Muscle layer of duodenum (tissue), 2 donors: ENCODE measurements around the gene WDR89.
A peak's percentile ranks its signal among the peaks of the same experiment; 100 is the strongest.

Experiments
- H3K27ac ChIP-seq: one replicate; pipeline ENCODE4 v1.7.0; 2013; ENCODE audit warnings: mild to moderate bottlenecking, low read length
- H3K27me3 ChIP-seq: one replicate; pipeline ENCODE4 v1.7.0; 2013; ENCODE audit warnings: low read depth, mild to moderate bottlenecking, control low read depth, low read length
- H3K36me3 ChIP-seq, 2 donors: one replicate each; pipeline ENCODE4 v1.7.0; 2013; ENCODE audit warnings: low read length in 2 of 2, control low read depth in 1 of 2, mild to moderate bottlenecking in 1 of 2; ENCODE audit not compliant: insufficient read depth in 2 of 2, control insufficient read depth in 1 of 2
- H3K4me1 ChIP-seq, 2 donors: one replicate each; pipeline ENCODE4 v1.7.0; 2013; ENCODE audit warnings: low read length in 2 of 2, mild to moderate bottlenecking in 2 of 2, control low read depth in 1 of 2, moderate library complexity in 1 of 2; ENCODE audit not compliant: insufficient read depth in 2 of 2, control insufficient read depth in 1 of 2
- H3K4me3 ChIP-seq, 2 donors: one replicate each; pipeline ENCODE4 v1.7.0; 2013; ENCODE audit warnings: low read length in 2 of 2, low read depth in 1 of 2, mild to moderate bottlenecking in 1 of 2
- H3K9me3 ChIP-seq, 2 donors: one replicate each; pipeline ENCODE4 v1.7.0; 2013; ENCODE audit warnings: low read length in 2 of 2, control low read depth in 1 of 2, mild to moderate bottlenecking in 1 of 2; ENCODE audit not compliant: control insufficient read depth in 1 of 2
- donor health status: healthy.

The WDR89 gene, protein sequence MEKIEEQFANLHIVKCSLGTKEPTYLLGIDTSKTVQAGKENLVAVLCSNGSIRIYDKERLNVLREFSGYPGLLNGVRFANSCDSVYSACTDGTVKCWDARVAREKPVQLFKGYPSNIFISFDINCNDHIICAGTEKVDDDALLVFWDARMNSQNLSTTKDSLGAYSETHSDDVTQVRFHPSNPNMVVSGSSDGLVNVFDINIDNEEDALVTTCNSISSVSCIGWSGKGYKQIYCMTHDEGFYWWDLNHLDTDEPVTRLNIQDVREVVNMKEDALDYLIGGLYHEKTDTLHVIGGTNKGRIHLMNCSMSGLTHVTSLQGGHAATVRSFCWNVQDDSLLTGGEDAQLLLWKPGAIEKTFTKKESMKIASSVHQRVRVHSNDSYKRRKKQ

DNA sequence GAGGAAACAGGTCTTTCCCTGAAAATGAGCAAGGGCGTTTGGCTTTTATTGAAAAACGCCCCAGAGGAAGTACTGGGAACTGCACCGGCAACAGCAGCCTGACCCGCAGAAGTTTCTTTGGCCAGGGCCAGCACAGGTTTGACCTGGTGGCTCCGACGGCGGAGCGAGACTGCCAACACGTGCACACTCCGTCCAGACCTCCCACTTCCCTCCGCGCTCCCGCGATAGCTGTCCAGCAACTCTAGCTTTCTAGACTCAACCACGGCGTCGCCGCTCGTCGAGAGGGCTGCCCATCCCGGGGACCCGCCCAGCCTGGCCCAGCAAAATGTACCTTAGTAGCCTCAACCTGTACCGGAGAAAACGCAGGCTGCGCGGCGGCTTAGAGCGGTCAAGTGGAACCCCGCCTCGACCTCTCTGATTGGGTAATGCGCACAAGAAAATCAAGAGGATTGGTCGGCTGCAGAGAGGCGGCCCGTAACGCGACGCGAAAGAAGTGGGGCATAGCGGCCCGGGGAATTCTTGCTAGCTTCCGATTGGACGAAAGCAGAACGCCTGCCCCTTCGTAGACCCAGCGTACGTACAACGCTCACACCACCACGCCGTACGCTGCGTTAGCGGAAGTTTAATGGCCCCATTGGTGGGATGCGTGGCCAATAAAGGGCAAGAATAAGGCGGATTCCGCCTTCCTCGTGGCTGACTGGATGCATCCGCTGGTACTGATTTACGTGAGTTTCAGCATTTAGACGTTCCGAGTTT is at the start of gene WDR89:
TSS of gene WDR89 (minus strand) at position 399 of the 756 bp plus-strand sequence. CDS start 41,929 bp downstream, outside the sequence.
- Histone ChIP-seq H3K36me3 (no peaks in the 10 kb centered on the region), H3K9me3 (no peaks in the 10 kb centered on the region), H3K4me3 (peak within 1 kb of the TSS; percentile 71 to 76), H3K27me3 (no peaks in the 10 kb centered on the region), H3K27ac (peak within 1 kb of the TSS; percentile 99), H3K4me1 (peaks cover 0 to 13% of the 10 kb centered on the region in 2 donors)

DNA sequence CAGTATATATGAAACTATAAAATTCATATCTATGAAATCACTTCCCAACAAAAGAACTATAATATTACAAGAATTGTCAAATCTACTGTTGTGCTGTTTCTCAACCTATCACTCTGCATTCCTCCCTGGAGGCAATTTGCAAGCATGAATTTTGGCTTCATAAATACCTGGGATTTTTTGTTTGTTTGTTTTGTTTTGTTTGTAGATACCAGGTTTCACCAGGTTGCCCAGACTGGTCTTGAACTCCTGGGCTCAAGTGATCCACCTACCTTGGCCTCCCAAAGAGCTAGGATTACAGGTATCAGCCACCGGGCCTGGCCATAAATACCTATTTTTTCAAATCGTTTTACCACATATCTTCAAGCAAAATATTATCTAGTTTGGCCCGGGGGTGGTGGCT is 47.5 kb upstream of the WDR89 start:
- Histone ChIP-seq H3K4me1 (no peaks in the 10 kb centered on the region), H3K27ac (no peak overlapping the region), H3K36me3 (peaks cover 0 to 6% of the 10 kb centered on the region in 2 donors), H3K4me3 (no peak overlapping the region), H3K9me3 (no peaks in the 10 kb centered on the region), H3K27me3 (no peaks in the 10 kb centered on the region)

DNA sequence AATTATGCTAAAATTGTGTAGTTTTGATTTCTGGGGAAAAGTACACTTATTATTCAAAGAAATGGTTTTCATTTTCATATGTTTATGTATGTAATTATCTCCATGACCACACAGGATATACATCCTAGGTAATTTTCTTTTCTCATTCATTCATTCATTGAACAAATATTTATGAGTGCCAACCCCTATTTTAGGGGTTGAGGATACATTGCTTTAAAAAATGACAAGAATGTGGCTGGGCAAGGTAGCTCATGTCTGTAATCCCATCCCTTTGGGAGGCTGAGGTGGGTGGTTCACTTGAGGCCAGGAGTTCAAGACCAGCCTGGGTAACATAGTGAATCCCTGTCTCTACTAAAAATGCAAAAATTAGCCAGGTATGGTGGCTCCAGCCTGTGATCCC is 45.3 kb upstream of the WDR89 start:
- H3K27ac ChIP-seq = no peak overlapping the region
- no peak overlapping the region for H3K4me3 ChIP-seq
- H3K4me1 ChIP-seq = no peaks in the 10 kb centered on the region
- peaks cover 0 to 6% of the 10 kb centered on the region in 2 donors for H3K36me3 ChIP-seq
- H3K9me3 ChIP-seq = no peaks in the 10 kb centered on the region
- H3K27me3 ChIP-seq = no peaks in the 10 kb centered on the region

DNA sequence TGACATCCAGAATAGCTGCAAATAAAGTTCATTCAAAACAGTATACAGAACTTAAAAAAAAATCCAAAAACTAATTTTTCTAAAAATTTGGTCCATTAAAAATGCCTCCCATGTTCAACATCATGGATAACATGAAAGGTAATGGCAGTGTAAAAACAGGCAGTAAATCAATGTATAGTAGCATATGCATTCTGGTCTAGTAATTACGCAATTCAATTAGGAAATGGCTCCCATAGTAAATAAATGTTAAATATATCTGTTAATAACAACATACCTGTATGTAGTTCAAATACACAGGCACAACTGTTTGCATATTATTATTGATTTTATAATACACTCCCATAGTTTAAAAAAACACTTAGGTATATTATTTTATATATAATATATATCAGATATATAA is 43.7 kb upstream of the WDR89 start:
- Histone ChIP-seq H3K4me3 (no peak overlapping the region), H3K4me1 (no peaks in the 10 kb centered on the region)

DNA sequence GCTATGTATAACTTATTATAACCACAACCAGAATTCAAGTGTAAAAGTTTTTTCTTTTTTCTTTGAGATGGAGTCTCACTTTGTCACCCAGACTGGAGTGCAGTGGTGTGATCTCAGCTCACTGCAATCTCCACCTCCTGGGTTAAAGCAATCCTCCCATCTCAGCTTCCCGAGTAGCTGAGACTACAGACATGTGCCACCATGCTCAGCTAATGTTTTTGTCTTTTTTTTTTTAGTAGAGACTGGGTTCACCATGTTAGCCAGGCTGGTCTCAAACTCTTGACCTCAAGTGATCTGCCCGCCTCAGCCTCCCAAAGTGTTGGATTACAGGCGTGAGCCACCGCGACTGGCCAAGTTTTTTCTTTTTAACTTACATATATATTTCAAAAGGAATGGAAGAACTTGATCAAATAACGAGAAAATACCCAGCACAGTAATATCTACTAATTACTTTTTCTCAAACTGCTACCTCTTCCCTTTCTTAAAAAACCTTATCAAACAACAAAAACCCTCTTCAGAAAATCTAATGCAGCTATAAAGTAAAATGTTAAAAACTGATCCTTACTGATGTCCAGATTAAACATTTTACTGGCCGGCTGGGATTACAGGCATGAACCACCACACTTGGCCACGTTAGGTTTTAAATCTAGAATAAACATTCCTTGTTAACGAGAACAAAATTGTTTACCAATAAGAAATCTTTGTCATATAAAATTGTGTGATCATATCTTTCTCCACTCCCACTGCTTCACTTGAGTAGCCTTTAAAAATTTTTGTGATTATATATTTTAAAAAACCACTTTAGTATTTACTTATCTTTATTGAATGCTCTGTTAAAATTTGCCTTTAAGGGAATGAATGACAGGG is 41.3 kb upstream of the WDR89 start:
- Histone ChIP-seq H3K4me3 (no peak overlapping the region), H3K36me3 (peaks cover 0 to 6% of the 10 kb centered on the region in 2 donors), H3K9me3 (no peaks in the 10 kb centered on the region), H3K27ac (no peak overlapping the region), H3K27me3 (no peaks in the 10 kb centered on the region), H3K4me1 (no peaks in the 10 kb centered on the region)

More for the DNA sequence above, 43.7 kb upstream of the WDR89 start:
- Histone ChIP-seq H3K36me3 (peaks cover 0 to 6% of the 10 kb centered on the region in 2 donors), H3K27ac (no peak overlapping the region), H3K27me3 (no peaks in the 10 kb centered on the region), H3K9me3 (no peaks in the 10 kb centered on the region)

DNA sequence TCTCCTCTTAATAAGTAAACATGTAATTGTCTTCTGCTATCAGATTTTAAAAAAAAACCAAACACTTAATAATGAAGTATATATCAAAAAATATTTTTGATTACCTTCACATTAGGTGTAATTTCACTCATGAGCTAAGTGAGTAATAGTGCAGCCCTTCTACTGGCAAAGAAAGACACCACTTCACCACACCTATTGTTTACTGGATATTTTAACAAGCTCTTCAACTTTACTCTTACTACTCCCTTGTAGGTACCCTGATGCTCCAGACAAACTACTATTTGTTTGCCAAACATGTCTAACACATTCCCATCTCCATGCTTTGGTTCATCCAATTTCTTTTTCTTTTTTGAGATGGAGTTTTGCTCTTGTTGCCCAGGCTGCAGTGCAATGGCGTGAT is 36.9 kb upstream of the WDR89 start:
- H3K4me1 ChIP-seq = no peaks in the 10 kb centered on the region
- no peaks in the 10 kb centered on the region for H3K36me3 ChIP-seq
- H3K27me3 ChIP-seq = no peaks in the 10 kb centered on the region
- no peak overlapping the region for H3K27ac ChIP-seq
- H3K9me3 ChIP-seq = no peaks in the 10 kb centered on the region
- H3K4me3 ChIP-seq = no peak overlapping the region

DNA sequence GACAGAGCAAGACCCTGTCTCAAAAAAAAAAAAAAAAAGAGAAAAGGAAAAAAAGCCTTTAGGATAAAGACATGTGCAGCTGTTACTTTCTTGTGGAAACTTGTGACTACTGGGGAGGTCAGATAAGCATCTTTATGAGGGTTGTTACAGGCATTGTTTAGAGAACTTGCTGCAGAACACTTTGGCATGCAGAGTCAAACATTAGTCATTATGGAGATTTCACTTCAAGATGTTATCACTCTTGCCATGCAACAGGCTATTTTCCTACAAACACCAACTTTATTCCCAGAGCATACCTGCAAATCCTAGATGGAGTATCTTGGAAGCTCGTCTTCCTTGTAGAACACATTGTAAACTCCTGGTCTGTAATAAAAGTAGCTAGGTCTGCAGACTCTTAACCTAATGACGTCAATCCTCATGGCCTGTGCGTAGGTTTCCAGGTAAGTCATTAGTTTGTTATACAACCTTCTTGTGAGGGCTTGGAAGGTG is 36.3 kb upstream of the WDR89 start:
- H3K27me3 ChIP-seq = no peaks in the 10 kb centered on the region
- no peaks in the 10 kb centered on the region for H3K9me3 ChIP-seq
- no peak overlapping the region for H3K27ac ChIP-seq
- no peaks in the 10 kb centered on the region for H3K36me3 ChIP-seq
- H3K4me1 ChIP-seq = no peaks in the 10 kb centered on the region
- no peak overlapping the region for H3K4me3 ChIP-seq

DNA sequence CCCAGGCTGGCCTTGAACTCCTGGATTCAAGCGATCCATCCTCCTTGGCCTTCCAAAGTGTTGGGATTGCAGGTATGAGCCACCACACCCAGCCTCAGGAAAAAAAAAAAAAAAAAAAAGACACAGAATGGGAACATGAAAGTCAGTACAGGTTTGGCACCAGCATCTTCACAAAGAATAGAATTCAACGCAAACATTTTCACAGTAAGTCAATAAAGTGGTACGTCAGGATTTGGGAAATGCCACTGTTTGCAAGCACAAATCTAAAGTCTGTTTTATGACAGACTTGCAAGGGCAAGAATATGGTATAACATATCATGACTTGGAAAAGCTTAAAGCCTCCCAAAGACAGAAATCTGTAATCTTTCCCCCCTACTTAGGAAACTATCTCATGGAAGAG is 34.9 kb upstream of the WDR89 start:
- H3K9me3 ChIP-seq = no peaks in the 10 kb centered on the region
- no peaks in the 10 kb centered on the region for H3K4me1 ChIP-seq
- no peak overlapping the region for H3K4me3 ChIP-seq
- H3K27ac ChIP-seq = no peak overlapping the region
- H3K27me3 ChIP-seq = no peaks in the 10 kb centered on the region
- H3K36me3 ChIP-seq = no peaks in the 10 kb centered on the region

DNA sequence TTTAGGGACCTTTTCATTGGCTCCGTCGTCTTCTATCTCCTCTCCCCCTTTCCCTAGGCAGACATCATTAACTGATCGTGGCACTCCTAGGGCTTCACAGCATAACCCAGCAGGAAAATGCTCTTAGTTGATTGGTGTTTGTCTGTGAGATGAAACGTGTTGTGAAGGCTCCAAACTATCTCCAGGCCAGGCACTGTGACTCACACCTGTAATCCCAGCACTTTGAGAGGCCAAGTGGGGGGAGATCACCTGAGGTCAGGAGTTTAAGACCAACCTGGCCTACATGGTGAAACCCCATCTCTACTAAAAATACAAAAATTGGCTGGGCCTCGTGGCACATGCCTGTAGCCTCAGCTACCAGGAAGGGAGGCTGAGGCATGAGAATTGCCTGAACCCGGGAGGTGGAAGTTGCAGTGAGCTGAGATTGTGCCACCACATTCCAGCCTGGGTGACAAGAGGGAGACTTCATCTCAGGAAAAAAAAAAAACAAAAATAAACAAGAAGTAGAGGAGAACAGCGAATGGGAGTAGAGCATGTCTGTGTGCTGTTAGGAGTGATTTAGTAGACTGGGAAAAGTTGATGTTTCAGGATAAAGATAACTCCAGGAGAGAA is 32.3 kb upstream of the WDR89 start:
- H3K36me3 ChIP-seq = no peaks in the 10 kb centered on the region
- H3K27ac ChIP-seq = no peak overlapping the region
- no peaks in the 10 kb centered on the region for H3K9me3 ChIP-seq

DNA sequence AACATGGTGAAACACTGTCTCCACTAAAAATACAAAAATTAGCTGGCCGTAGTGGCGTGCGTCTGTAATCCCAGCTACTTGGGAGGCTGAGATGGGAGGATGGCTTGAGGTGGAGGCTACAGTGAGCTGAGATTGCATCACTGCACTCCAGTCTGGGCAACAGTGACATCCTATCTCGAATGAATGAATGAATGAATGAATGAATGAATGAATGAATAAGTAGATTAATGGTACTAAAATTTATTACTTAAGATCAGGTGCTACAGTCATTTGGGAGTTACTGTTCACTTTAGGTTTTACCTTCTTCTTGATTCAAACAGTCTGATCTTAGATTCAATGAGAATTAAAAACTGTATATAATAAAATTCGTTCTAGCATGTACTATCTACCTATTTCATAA is 31.6 kb upstream of the WDR89 start:
- H3K9me3 ChIP-seq = no peaks in the 10 kb centered on the region
- no peaks in the 10 kb centered on the region for H3K27me3 ChIP-seq

More for the DNA sequence above, 32.3 kb upstream of the WDR89 start:
- Histone ChIP-seq H3K4me1 (no peaks in the 10 kb centered on the region), H3K27me3 (no peaks in the 10 kb centered on the region), H3K4me3 (no peak overlapping the region)

More for the DNA sequence above, 31.6 kb upstream of the WDR89 start:
- no peaks in the 10 kb centered on the region for H3K36me3 ChIP-seq
- H3K27ac ChIP-seq = no peak overlapping the region
- H3K4me1 ChIP-seq = no peaks in the 10 kb centered on the region
- no peak overlapping the region for H3K4me3 ChIP-seq
